GM12865 (cell line): ENCODE results near the gene GARIN5B.
A peak's percentile ranks its signal among the peaks of the same experiment; 100 is the strongest.
"Not testable (repeated sequence)": the region's sequence is repeated elsewhere in the genome, so short reads cannot be mapped to it uniquely, and the experiment has no call there.

ENCODE experiments used
- DNase-seq: peaks from one replicate; pipeline ENCODE4 v3.0.0; 2010; ENCODE audit warnings: low read depth
- H3K4me3 ChIP-seq: 2 replicates; pipeline ENCODE4 v1.5.1; 2011; ENCODE audit warnings: mild to moderate bottlenecking, low read depth, low read length, control low read depth
- CTCF ChIP-seq: IDR thresholded peaks from 2 replicates; pipeline ENCODE4 v1.5.1; 2011; ENCODE audit warnings: low read length, control low read depth, low read depth, inconsistent platforms; ENCODE audit not compliant: insufficient read depth; ENCODE audit errors: missing control alignments

Gene GARIN5B

GRCh38 chr19:55362990-55363716 lies at the start of gene GARIN5B:
TSS of gene GARIN5B (minus strand) at chr19:55363260. CDS start at chr19:55363066, 194 bp downstream.
- no peak for DNase-seq
- no peak within 1 kb of the TSS for H3K4me3 ChIP-seq
- TF ChIP-seq CTCF = no peak

- TF ChIP-seq CTCF = no peak
- no peak for DNase-seq
- no peak overlapping the region for H3K4me3 ChIP-seq
These were observed 47.1 kb upstream of the GARIN5B start for GRCh38 chr19:55410168-55410567.

- DNase-seq, H3K4me3 ChIP-seq: not testable (repeated sequence)
These were observed 46.1 kb upstream of the GARIN5B start for GRCh38 chr19:55409179-55409578.

- DNase-seq = no peak
- peak overlapping the region; percentile 64 for H3K4me3 ChIP-seq
- no peak for TF ChIP-seq CTCF
These were observed 45.4 kb upstream of the GARIN5B start for GRCh38 chr19:55408533-55408872.

- H3K4me3 ChIP-seq = peak overlapping the region; percentile 85
- DNase-seq = peak; percentile 100
These were observed 44.9 kb upstream of the GARIN5B start for GRCh38 chr19:55407800-55408532.

GRCh38 chr19:55407550-55407799 lies 44.4 kb upstream of the GARIN5B start, which contains the start of gene UBE2S:
TSS of gene UBE2S (minus strand) at chr19:55407788. CDS start at chr19:55407589, 199 bp downstream.
- peak within 1 kb of the TSS; percentile 85 for H3K4me3 ChIP-seq

More at GRCh38 chr19:55407800-55408532, 44.9 kb upstream of the GARIN5B start:
- TF ChIP-seq CTCF = no peak

GRCh38 chr19:55406826-55407549 lies 43.9 kb upstream of the GARIN5B start:
- peak overlapping the region; percentile 85 for H3K4me3 ChIP-seq
- TF ChIP-seq CTCF = no peak
- peak; percentile 53 for DNase-seq

More at GRCh38 chr19:55407550-55407799, 44.4 kb upstream of the GARIN5B start, which contains the start of gene UBE2S:
- DNase-seq = not testable (repeated sequence)
